Measurements from ENCODE around the gene HDLBP. TPM values are rescaled to one million over a fixed set of nuclear protein-coding genes. Genes with fewer than 3 reads are reported as not detected.
A peak's percentile ranks its signal among the peaks of the same experiment; 100 is the strongest.

The HDLBP gene
- total and polyA plus RNA-seq, 2 experiments from 2014 or later = 230 to 306 TPM

DNA sequence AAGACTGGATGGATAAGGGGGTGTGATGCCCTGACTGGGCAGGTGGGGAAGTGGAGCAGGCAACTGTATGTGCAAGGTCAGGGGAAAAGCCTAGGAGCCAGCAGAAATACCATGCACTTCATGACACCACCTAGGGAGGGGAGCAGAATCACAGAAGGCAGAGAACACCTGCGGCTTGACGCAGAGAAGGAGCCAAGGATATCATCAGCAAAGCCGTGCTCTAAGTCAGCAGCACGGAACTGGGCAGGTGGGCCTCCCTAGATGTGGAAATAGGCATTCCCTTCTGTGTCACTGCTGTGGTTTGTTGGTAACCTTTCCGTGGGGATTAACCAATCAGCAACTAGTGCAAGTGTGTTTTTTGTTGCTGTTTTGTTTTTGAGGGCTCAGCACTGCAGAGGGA is 41.3 kb downstream of the HDLBP start (continued):
- TF ChIP-seq, protein P1, sequence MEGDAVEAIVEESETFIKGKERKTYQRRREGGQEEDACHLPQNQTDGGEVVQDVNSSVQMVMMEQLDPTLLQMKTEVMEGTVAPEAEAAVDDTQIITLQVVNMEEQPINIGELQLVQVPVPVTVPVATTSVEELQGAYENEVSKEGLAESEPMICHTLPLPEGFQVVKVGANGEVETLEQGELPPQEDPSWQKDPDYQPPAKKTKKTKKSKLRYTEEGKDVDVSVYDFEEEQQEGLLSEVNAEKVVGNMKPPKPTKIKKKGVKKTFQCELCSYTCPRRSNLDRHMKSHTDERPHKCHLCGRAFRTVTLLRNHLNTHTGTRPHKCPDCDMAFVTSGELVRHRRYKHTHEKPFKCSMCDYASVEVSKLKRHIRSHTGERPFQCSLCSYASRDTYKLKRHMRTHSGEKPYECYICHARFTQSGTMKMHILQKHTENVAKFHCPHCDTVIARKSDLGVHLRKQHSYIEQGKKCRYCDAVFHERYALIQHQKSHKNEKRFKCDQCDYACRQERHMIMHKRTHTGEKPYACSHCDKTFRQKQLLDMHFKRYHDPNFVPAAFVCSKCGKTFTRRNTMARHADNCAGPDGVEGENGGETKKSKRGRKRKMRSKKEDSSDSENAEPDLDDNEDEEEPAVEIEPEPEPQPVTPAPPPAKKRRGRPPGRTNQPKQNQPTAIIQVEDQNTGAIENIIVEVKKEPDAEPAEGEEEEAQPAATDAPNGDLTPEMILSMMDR (conservative IDR thresholded peaks at IDR 0.05; ENCODE audit: low read depth in 2 of 2) = no peak
- no peak for TF ChIP-seq EZH2 (IDR thresholded peaks at IDR 0.05; ENCODE audit: low read depth, unreplicated experiment)
- TF ChIP-seq ZNF114 (CRISPR knock-in tag; IDR thresholded peaks at IDR 0.05) = no peak
- TF ChIP-seq, protein P2, sequence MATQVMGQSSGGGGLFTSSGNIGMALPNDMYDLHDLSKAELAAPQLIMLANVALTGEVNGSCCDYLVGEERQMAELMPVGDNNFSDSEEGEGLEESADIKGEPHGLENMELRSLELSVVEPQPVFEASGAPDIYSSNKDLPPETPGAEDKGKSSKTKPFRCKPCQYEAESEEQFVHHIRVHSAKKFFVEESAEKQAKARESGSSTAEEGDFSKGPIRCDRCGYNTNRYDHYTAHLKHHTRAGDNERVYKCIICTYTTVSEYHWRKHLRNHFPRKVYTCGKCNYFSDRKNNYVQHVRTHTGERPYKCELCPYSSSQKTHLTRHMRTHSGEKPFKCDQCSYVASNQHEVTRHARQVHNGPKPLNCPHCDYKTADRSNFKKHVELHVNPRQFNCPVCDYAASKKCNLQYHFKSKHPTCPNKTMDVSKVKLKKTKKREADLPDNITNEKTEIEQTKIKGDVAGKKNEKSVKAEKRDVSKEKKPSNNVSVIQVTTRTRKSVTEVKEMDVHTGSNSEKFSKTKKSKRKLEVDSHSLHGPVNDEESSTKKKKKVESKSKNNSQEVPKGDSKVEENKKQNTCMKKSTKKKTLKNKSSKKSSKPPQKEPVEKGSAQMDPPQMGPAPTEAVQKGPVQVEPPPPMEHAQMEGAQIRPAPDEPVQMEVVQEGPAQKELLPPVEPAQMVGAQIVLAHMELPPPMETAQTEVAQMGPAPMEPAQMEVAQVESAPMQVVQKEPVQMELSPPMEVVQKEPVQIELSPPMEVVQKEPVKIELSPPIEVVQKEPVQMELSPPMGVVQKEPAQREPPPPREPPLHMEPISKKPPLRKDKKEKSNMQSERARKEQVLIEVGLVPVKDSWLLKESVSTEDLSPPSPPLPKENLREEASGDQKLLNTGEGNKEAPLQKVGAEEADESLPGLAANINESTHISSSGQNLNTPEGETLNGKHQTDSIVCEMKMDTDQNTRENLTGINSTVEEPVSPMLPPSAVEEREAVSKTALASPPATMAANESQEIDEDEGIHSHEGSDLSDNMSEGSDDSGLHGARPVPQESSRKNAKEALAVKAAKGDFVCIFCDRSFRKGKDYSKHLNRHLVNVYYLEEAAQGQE (IDR thresholded peaks at IDR 0.05; ENCODE audit: unreplicated experiment) = no peak
- no peak for TF ChIP-seq NANOG (IDR thresholded peaks at IDR 0.05; ENCODE audit: borderline replicate concordance)
- TF ChIP-seq CREB1 (CRISPR knock-in tag; IDR thresholded peaks at IDR 0.05; ENCODE audit: low read depth) = no peak
- TF ChIP-seq JUNB (IDR thresholded peaks at IDR 0.05; ENCODE audit: unreplicated experiment) = no peak

GRCh38 chr2:241273210-241274020 is 42.1 kb downstream of the HDLBP start:
- H3K27me3 ChIP-seq (ENCODE audit: insufficient read depth) = no peaks in the 10 kb centered on the region
- H3K4me1 ChIP-seq (ENCODE audit: insufficient read depth) = peaks cover 16% of the 10 kb centered on the region
- peaks cover 32% of the 10 kb centered on the region for H3K4me1 Mint-ChIP-seq
- peaks cover 7% of the 10 kb centered on the region; the same call in 2 of the 3 replicates for H3K36me3 Mint-ChIP-seq (ENCODE audit: low read depth)
- peak overlapping the region; percentile 90 for H3K4me2 ChIP-seq
- no peak overlapping the region for H3K27ac Mint-ChIP-seq
- 0 out of 2 replicates have a peak, but pooled peaks cover 3% of the 10 kb centered on the region for H3F3A ChIP-seq (replicated peaks; ENCODE audit: low read depth)
- DNase-seq (ENCODE audit: low spot score) = peak; percentile 28
- H3K79me2 ChIP-seq (replicated peaks; ENCODE audit: insufficient read depth) = peaks cover 93% of the 10 kb centered on the region
- no peaks in the 10 kb centered on the region for H3K36me3 ChIP-seq (ENCODE audit: insufficient read depth)
- no peaks in the 10 kb centered on the region for H3K9me3 Mint-ChIP-seq
- ATAC-seq = peak; percentile 30
- H3K27ac ChIP-seq (ENCODE audit: low read depth) = 0 out of 2 replicates have a peak overlapping the region, but pooled peaks have one; percentile 63
- peaks cover 12% of the 10 kb centered on the region for H3K27me3 Mint-ChIP-seq (ENCODE audit: insufficient read depth, low read depth, poor library complexity)
- peak overlapping the region; percentile 74 for H3K4me3 Mint-ChIP-seq
- peaks cover 51% of the 10 kb centered on the region for H4K20me1 ChIP-seq (replicated peaks; ENCODE audit: insufficient read depth)
- H2AFZ ChIP-seq = no peak overlapping the region
- H3K9me2 ChIP-seq (ENCODE audit: insufficient read depth) = no peaks in the 10 kb centered on the region
- peak overlapping the region; percentile 72 for H3K4me3 ChIP-seq
- TF ChIP-seq, protein P3, sequence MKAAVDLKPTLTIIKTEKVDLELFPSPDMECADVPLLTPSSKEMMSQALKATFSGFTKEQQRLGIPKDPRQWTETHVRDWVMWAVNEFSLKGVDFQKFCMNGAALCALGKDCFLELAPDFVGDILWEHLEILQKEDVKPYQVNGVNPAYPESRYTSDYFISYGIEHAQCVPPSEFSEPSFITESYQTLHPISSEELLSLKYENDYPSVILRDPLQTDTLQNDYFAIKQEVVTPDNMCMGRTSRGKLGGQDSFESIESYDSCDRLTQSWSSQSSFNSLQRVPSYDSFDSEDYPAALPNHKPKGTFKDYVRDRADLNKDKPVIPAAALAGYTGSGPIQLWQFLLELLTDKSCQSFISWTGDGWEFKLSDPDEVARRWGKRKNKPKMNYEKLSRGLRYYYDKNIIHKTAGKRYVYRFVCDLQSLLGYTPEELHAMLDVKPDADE (IDR thresholded peaks at IDR 0.05) = no peak
- no peak for TF ChIP-seq NANOG (IDR thresholded peaks at IDR 0.05; ENCODE audit: borderline replicate concordance)
- TF ChIP-seq EZH2phosphoT487 (IDR thresholded peaks at IDR 0.05; ENCODE audit: unreplicated experiment) = no peak
- no peak for TF ChIP-seq ZNF331 (CRISPR knock-in tag; IDR thresholded peaks at IDR 0.05; ENCODE audit: low read depth)
- no peak for TF ChIP-seq CREB1 (CRISPR knock-in tag; IDR thresholded peaks at IDR 0.05; ENCODE audit: low read depth)
- no peak for TF ChIP-seq ZNF114 (CRISPR knock-in tag; IDR thresholded peaks at IDR 0.05)
- no peak for TF ChIP-seq EZH2 (IDR thresholded peaks at IDR 0.05; ENCODE audit: low read depth, unreplicated experiment)
